HG03095 (cell line): ENCODE data around the gene LTBP3.
"Not testable (repeated sequence)": the region's sequence is repeated elsewhere in the genome, so short reads cannot be mapped to it uniquely, and the experiment has no call there.

ENCODE experiments used
- ATAC-seq: cut with Tn5 transposase; IDR thresholded peaks from one replicate; pipeline ENCODE4 v1.9.1; 2021; ENCODE audit warnings: moderate library complexity; ENCODE audit not compliant: unreplicated experiment

LTBP3 gene

GRCh38 chr11:65538232-65538914 is 19.8 kb downstream of the LTBP3 start:
- ATAC-seq = no peak

DNA sequence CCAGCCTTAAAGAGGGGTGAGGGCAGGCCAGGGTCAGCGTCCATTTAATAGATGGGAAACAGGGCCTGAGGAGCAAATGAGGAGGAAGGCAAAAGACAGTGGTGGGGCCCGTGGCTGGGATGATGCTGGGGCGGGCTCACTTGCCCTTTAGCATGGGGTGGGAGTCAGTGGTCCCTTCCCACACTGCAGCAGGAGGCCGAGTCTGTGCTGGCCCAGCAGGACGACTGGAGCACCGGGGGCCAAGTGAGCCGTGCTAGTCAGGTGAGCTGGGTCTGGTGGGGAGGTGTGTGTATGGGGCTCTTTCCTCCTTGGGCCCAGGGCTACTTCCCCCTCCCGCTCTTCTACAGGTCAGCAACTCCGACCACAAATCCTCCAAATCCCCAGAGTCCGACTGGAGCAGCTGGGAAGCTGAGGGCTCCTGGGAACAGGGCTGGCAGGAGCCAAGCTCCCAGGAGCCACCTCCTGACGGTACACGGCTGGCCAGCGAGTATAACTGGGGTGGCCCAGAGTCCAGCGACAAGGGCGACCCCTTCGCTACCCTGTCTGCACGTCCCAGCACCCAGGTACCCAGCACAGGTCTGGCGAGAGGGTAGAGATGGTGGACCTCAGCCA is 20.4 kb downstream of the LTBP3 start:
- no peak for ATAC-seq

- ATAC-seq = no peak
Measured at GRCh38 chr11:65537296-65537597, 20.9 kb downstream of the LTBP3 start.

DNA sequence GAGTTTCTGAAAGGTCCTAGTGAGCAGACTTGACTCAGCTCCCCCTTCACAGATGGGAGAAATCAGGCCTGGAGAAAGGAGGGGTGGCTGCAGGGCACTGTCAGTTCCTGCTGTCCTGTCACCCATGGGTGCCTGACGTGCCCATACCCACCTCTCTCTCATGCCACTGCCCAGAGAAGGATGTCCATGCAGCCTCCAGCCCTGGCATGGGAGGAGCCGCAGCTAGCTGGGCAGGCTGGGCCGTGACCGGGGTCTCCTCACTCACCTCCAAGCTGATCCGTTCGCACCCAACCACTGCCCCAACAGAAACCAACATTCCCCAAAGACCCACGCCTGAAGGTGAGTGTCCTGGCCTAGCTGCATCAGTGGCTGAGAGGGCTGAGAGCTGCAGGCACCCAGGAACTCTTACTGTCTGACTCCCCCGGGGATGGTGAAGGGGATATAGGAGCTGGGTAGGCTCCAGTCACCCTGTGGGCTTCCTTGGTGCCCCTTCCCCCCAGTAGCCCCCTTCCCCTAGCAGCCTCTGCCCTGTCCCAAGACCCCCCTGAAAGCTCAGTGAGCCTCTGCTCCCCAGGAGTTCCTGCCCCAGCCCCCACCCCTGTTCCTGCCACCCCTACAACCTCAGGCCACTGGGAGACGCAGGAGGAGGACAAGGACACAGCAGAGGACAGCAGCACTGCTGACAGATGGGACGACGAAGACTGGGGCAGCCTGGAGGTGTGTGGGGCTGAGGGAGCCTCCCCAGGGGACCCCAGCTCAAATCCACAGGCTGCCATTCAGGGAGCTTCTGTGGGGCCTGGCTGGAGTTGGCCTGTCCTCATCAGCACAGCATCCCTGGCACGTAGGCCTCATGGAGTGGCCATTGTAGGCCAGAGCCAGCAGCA is 21.5 kb downstream of the LTBP3 start:
- ATAC-seq = no peak

- no peak for ATAC-seq
Measured at GRCh38 chr11:65535102-65535501, 23.1 kb downstream of the LTBP3 start.

GRCh38 chr11:65532388-65533064 is 25.6 kb downstream of the LTBP3 start:
- ATAC-seq = no peak

- ATAC-seq = no peak
Measured at GRCh38 chr11:65530157-65530496, 28.0 kb downstream of the LTBP3 start.

- ATAC-seq = no peak
Measured at GRCh38 chr11:65529475-65530156, 28.5 kb downstream of the LTBP3 start.

DNA sequence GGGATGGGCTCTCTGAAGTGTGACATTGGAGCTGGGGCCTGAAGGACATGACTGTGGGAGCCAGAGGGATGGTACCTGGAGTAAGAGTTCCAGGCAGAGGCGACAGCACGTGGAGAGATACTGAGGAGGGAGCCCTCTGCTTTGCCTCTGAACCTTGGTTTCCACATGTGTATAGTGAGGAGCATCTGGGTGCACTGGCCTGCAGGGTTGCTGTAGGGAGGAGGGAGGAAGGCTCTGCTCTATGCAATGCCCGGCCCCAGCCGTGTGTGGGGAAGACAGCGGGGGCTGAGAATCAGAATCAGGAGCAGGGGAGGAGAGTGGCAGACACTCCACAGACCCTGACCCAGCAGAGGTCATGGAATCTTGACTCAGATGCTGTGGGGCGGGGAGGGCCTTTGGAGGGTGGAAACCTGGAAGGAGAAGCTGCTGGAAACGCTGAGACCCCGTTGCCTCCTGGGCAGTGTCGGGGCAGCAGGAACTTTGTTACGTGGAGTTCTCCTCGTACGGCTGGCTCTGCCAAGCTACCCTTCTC is 29.3 kb downstream of the LTBP3 start:
- no peak for ATAC-seq

- no peak for ATAC-seq
Measured at GRCh38 chr11:65526744-65527143, 31.4 kb downstream of the LTBP3 start.

DNA sequence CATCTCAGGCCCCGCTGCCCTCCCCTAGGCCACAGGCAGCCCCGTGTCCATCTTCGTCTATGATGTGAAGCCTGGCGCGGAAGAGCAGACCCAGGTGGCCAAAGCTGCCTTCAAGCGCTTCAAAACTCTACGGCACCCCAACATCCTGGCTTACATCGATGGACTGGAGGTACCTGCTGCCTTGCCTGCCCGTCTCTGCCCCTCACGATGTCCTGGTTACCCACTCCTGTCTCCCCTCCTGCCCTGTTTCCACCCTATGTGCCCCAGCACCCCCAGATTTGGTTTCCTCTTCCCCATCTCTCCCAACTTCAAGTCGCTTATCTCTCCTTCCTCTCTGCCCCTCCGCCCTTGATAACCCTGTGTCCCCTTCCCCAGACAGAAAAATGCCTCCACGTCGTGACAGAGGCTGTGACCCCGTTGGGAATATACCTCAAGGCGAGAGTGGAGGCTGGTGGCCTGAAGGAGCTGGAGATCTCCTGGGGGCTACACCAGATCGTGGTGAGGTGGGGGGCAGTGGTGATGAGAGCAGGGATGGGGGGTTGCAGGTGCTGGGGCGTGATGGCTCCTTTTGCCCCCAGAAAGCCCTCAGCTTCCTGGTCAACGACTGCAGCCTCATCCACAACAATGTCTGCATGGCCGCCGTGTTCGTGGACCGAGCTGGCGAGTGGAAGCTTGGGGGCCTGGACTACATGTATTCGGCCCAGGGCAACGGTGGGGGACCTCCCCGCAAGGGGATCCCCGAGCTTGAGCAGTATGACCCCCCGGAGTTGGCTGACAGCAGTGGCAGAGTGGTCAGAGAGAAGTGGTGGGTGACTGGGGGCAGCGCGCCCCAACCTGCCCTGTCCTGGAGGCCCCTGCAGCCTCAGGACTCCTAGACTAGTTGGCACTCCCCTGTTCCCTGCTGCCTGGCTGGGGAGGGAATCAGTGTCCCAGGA is 32.3 kb downstream of the LTBP3 start:
- ATAC-seq = no peak

GRCh38 chr11:65524741-65525545 is 33.2 kb downstream of the LTBP3 start, which contains the start of gene SCYL1:
TSS of gene SCYL1 (plus strand) at chr11:65525083. CDS start at chr11:65525154, 71 bp downstream.
- no peak for ATAC-seq

DNA sequence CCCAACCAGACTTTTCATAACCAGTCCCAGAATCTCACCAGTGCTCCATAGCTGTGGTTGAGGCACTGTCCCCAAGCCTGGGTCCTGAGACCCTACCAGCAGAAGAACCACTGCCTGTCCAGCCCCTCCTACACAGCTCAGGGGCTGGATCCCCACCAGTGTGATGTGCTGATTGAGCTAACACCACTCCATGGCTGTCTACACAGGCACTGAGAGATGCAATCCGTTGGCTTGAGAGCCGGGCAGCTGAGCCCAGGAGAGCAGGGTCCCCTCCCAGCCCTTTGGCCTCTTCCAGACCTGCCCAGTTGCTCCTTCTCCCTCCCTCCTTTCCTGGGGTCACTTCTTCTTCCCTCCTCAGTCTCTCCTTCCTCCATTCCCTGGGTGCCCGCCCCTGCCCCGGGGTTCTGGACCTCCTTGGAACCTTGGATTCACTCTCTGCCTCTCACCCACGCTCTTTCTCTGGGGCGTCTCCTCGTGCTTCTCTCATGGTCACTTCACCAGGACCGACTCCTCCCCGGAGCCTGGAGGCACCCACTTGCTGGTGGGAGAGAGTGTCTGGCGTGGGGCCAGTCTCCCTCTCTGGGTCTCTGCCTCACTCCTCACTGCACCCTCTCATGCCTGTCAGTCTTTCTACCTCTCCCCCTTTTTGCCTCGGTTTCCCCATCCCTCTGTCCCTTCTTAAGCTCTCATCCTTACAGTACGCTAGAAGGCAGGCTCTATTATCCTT is 34.0 kb downstream of the LTBP3 start:
- ATAC-seq = no peak

DNA sequence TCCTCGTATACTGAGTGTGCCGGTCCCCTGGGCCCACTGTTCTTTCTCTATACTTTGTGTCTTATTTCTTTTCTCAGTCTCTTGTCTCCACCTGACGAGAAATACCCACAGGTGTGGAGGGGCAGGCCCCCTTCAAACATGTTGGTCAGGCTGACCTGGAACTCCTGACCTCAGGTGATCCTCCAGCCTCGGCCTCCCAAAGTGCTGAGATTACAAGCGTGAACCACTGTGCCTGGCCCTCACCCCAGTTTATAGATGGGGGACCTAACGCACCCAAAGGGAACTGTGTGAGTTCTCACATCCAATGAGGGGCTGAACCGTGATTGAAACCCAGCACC is 34.6 kb downstream of the LTBP3 start:
- ATAC-seq = not testable (repeated sequence)

DNA sequence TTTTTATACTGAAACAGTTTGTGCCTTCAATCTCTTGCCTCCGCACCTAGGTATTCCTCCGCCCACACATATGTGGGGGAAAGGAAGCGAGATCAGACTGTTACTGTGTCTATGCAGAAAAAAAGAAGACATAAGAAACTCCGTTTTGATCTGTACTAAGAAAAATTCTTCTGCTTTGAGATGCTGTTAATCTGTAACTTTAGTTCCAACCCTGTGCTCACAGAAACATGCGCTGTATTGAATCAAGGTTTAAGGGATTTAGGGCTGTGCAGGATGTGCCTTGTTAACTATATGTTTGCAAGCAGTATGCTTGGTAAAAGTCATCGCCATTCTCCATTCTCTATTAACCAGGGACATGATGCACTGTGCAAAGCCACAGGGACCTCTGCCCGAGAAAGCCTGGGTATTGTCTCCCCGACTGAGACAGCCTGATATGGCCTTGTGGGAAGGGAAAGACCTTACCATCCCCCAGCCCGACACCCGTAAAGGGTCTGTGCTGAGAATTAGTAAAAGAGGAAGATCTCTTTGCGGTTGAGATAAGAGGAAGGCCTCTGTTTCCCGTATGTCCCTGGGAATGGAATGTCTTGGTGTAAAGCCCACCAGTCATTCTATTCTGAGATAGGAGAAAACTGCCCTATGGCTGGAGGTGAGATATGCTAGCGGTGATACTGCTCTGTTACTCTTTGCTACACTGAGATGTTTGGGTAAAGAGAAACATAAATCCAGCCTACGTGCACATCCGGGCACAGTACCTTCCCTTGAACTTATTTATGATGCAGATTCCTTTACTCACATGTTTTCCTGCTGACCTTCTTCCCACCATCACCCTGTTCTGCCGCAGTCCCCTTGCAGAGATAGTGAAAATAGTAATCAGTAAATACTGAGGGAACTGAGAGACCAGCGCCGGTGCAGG is 35.2 kb downstream of the LTBP3 start:
- ATAC-seq = not testable (repeated sequence)

- ATAC-seq = not testable (repeated sequence)
Measured at GRCh38 chr11:65521777-65522521, 36.2 kb downstream of the LTBP3 start.
